Neural progenitor cell (in vitro differentiated cells): ENCODE data around the gene SH3GLB1. TPM values are rescaled to one million over a fixed set of nuclear protein-coding genes. Genes with fewer than 3 reads are reported as not detected.

Source experiments
- DNase-seq: peaks from one replicate; pipeline ENCODE4 v3.0.0-alpha.2; 2016; ENCODE audit warnings: low spot score
- H2AFZ ChIP-seq: fragments of 200-600 bp; sonication (generic); replicated peaks from 2 replicates; pipeline ENCODE4 v1.6.1; 2016; ENCODE audit warnings: antibody characterized with exemption
- H3F3A ChIP-seq: fragments of 200-600 bp; sonication (generic); 2 replicates; pipeline ENCODE4 v1.6.1; 2016; ENCODE audit warnings: antibody characterized with exemption, low read depth
- H3K27ac ChIP-seq: fragments of 200-600 bp; sonication (generic); 2 replicates; pipeline ENCODE4 v1.5.1; 2016; ENCODE audit warnings: mild to moderate bottlenecking
- H3K27me3 ChIP-seq: fragments of 200-600 bp; sonication (generic); 2 replicates; pipeline ENCODE4 v1.6.1; 2016; ENCODE audit warnings: mild to moderate bottlenecking, moderate library complexity
- H3K36me3 ChIP-seq: fragments of 200-600 bp; sonication (generic); 2 replicates; pipeline ENCODE4 v1.5.1; 2016
- H3K4me1 ChIP-seq: fragments of 200-600 bp; sonication (generic); 2 replicates; pipeline ENCODE4 v1.6.1; 2016; ENCODE audit warnings: mixed run types
- H3K4me2 ChIP-seq: fragments of 200-600 bp; sonication (generic); 2 replicates; pipeline ENCODE4 v1.6.1; 2016
- H3K4me3 ChIP-seq: fragments of 200-600 bp; sonication (generic); 2 replicates; pipeline ENCODE4 v1.5.1; 2016
- H3K79me2 ChIP-seq: fragments of 200-600 bp; sonication (generic); 2 replicates; pipeline ENCODE4 v1.6.1; 2016; ENCODE audit warnings: low read depth
- H3K9ac ChIP-seq: fragments of 200-600 bp; sonication (generic); 2 replicates; pipeline ENCODE4 v1.6.1; 2016
- H3K9me3 ChIP-seq: fragments of 200-600 bp; sonication (generic); 2 replicates; pipeline ENCODE4 v1.5.1; 2016; ENCODE audit warnings: low read depth
- H4K20me1 ChIP-seq: fragments of 200-600 bp; sonication (generic); 2 replicates; pipeline ENCODE4 v1.6.1; 2016; ENCODE audit warnings: low read depth
- H3K27ac Mint-ChIP-seq: 3 replicates; pipeline ENCODE4 v1.8.0; 2021; ENCODE audit warnings: mixed read lengths
- H3K27me3 Mint-ChIP-seq: 2 replicates; pipeline ENCODE4 v1.8.0; 2022; ENCODE audit warnings: low read depth, mild to moderate bottlenecking, inconsistent platforms, moderate library complexity, mixed read lengths; ENCODE audit not compliant: insufficient read depth
- H3K36me3 Mint-ChIP-seq: 3 replicates; pipeline ENCODE4 v1.8.0; 2021; ENCODE audit warnings: mixed read lengths
- H3K4me1 Mint-ChIP-seq: 3 replicates; pipeline ENCODE4 v1.8.0; 2021; ENCODE audit warnings: mixed read lengths
- H3K4me3 Mint-ChIP-seq: 3 replicates; pipeline ENCODE4 v1.8.0; 2021; ENCODE audit warnings: mild to moderate bottlenecking, moderate library complexity, mixed read lengths
- H3K9me3 Mint-ChIP-seq: 3 replicates; pipeline ENCODE4 v1.8.0; 2020; ENCODE audit warnings: mixed read lengths
- CTCF ChIP-seq: fragments of 200-600 bp; sonication (generic); IDR thresholded peaks from 2 replicates; pipeline ENCODE4 v1.5.1; 2017; ENCODE audit warnings: antibody characterized with exemption, mild to moderate bottlenecking
- EZH2 ChIP-seq: fragments of 200-600 bp; sonication (generic); IDR thresholded peaks from 2 replicates; pipeline ENCODE4 v1.6.1; 2017; ENCODE audit warnings: antibody characterized with exemption, mild to moderate bottlenecking, moderate library complexity
- EZH2phosphoT487 ChIP-seq: fragments of 200-600 bp; sonication (generic); IDR thresholded peaks from 2 replicates; pipeline ENCODE4 v1.6.1; 2017; ENCODE audit warnings: antibody characterized with exemption
- total RNA-seq: library from RNA; depleted of rRNA; stranded (reverse); fragments of >200 nt; gene quantifications from 2 replicates; pipeline ENCODE4 v1.2.3, GENCODE V29; 2015; ENCODE audit warnings: low replicate concordance

SH3GLB1 gene
- total RNA-seq, 1 donor from 2014 or later = 28.5 TPM

- Histone ChIP-seq H3K4me3 (no peak overlapping the region), H3K36me3 (no peaks in the 10 kb centered on the region), H3K27ac (no peak overlapping the region), H3K4me1 (no peaks in the 10 kb centered on the region), H3K9ac (no peak overlapping the region), H3K27me3 (no peaks in the 10 kb centered on the region), H3F3A (no peaks in the 10 kb centered on the region), H2AFZ (no peak overlapping the region), H4K20me1 (no peaks in the 10 kb centered on the region), H3K79me2 (no peaks in the 10 kb centered on the region), H3K9me3 (no peaks in the 10 kb centered on the region), H3K4me2 (no peak overlapping the region)
- no peak for TF ChIP-seq EZH2
- TF ChIP-seq EZH2phosphoT487 = no peak
- TF ChIP-seq CTCF = no peak
- Mint-ChIP-seq H3K27me3 (peaks cover 4% of the 10 kb centered on the region), H3K4me1 (no peaks in the 10 kb centered on the region), H3K4me3 (no peak overlapping the region), H3K36me3 (no peaks in the 10 kb centered on the region), H3K9me3 (no peaks in the 10 kb centered on the region), H3K27ac (no peak overlapping the region)
- DNase-seq = no peak
Observed at GRCh38 chr1:86757272-86757984, 53.1 kb downstream of the SH3GLB1 start.

DNA sequence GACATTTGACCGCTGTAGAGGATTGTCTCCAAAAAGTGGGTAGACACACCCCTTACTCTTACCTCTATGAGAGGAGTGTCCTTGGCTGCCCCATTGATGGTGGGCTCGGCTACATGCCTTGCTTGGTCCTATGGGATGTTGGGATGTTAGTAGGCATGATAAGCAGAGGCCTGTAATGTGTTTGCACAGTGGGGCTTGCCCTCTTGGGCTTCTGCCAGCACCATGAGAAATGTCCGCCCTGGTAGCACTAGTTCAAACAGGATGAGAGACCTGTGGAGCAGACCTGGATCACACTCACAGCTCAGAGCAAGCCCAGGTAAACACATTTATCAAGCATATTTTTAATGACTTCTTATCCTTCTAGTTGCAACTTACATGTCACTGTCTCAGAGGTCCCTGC lies 54.2 kb downstream of the SH3GLB1 start:
- H3K27ac Mint-ChIP-seq = no peak overlapping the region
- H3K36me3 ChIP-seq = no peaks in the 10 kb centered on the region
- H3K79me2 ChIP-seq = no peaks in the 10 kb centered on the region
- peaks cover 6% of the 10 kb centered on the region for H3K27me3 Mint-ChIP-seq
- H3K9me3 Mint-ChIP-seq = no peaks in the 10 kb centered on the region
- H3K27ac ChIP-seq = no peak overlapping the region
- H4K20me1 ChIP-seq = no peaks in the 10 kb centered on the region
- DNase-seq = no peak
- no peaks in the 10 kb centered on the region for H3F3A ChIP-seq
- TF ChIP-seq CTCF (no peak), EZH2 (no peak), EZH2phosphoT487 (no peak)
- H3K4me3 Mint-ChIP-seq = no peak overlapping the region
- no peaks in the 10 kb centered on the region for H3K4me1 ChIP-seq
- H3K36me3 Mint-ChIP-seq = no peaks in the 10 kb centered on the region
- H3K4me3 ChIP-seq = no peak overlapping the region
- H3K4me1 Mint-ChIP-seq = no peaks in the 10 kb centered on the region
- no peaks in the 10 kb centered on the region for H3K9me3 ChIP-seq
- no peak overlapping the region for H3K4me2 ChIP-seq
- H2AFZ ChIP-seq = no peak overlapping the region
- H3K9ac ChIP-seq = no peak overlapping the region
- H3K27me3 ChIP-seq = no peaks in the 10 kb centered on the region

DNA sequence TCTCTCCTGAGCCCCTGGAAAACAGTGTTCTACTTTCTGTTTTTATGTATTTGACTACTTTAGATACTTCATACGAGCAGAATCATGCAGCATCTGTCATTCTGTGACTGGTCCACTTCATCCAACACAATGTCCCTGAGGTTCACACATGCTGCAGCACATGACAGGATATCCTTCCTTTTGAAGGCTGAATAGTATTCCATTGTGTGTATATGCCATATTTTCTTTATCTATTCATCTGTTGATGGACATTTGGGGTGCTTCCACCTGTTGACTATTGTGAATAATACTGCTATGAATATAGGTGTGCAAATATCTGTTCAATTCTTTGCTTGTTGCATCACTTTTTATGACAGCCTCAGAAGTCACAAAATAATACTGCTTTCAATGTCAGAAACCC lies 55.8 kb downstream of the SH3GLB1 start:
- Histone ChIP-seq H4K20me1 (no peaks in the 10 kb centered on the region), H3K9me3 (no peaks in the 10 kb centered on the region), H3F3A (no peaks in the 10 kb centered on the region), H2AFZ (no peak overlapping the region), H3K27ac (no peak overlapping the region), H3K4me2 (no peak overlapping the region), H3K36me3 (no peaks in the 10 kb centered on the region), H3K9ac (no peak overlapping the region), H3K79me2 (no peaks in the 10 kb centered on the region), H3K4me1 (peaks cover 6% of the 10 kb centered on the region), H3K4me3 (no peak overlapping the region), H3K27me3 (no peaks in the 10 kb centered on the region)
- H3K27me3 Mint-ChIP-seq = peaks cover 2% of the 10 kb centered on the region
- H3K4me3 Mint-ChIP-seq = no peak overlapping the region
- no peaks in the 10 kb centered on the region for H3K36me3 Mint-ChIP-seq
- H3K27ac Mint-ChIP-seq = no peak overlapping the region
- TF ChIP-seq EZH2 = no peak
- TF ChIP-seq EZH2phosphoT487 = no peak
- no peak for TF ChIP-seq CTCF
- H3K9me3 Mint-ChIP-seq = no peaks in the 10 kb centered on the region
- DNase-seq = no peak
- H3K4me1 Mint-ChIP-seq = no peaks in the 10 kb centered on the region
